ENCODE measurements around the gene ARHGEF2.
"Not testable (repeated sequence)": the region's sequence is repeated elsewhere in the genome, so short reads cannot be mapped to it uniquely, and the experiment has no call there.

Gene ARHGEF2

GRCh38 chr1:155989242-155990004 lies 11.1 kb upstream of the ARHGEF2 start:
- DNase-seq = peak; percentile 78 to 80

- not testable (repeated sequence) for DNase-seq
Measured at GRCh38 chr1:155984903-155985645, 6.7 kb upstream of the ARHGEF2 start.

GRCh38 chr1:155984341-155984740 lies 6.0 kb upstream of the ARHGEF2 start:
- no peak for DNase-seq

GRCh38 chr1:155983191-155984024 lies 5.1 kb upstream of the ARHGEF2 start:
- no peak for DNase-seq

- no peak for DNase-seq
Measured at GRCh38 chr1:155982106-155982505, 3.8 kb upstream of the ARHGEF2 start.

GRCh38 chr1:155981266-155982088 lies 3.1 kb upstream of the ARHGEF2 start:
- DNase-seq = no peak

GRCh38 chr1:155979597-155980343 lies 1.4 kb upstream of the ARHGEF2 start:
- DNase-seq = no peak

GRCh38 chr1:155978973-155979429 lies 654 bp upstream of the ARHGEF2 start:
- DNase-seq = peak in 1 of 2 donors; percentile 37

GRCh38 chr1:155977690-155978324 lies 540 bp downstream of the ARHGEF2 start:
- DNase-seq = peak; percentile 73 to 77

GRCh38 chr1:155976913-155977689 lies 1.2 kb downstream of the ARHGEF2 start:
- DNase-seq = peak; percentile 39 to 44

- peak; percentile 64 to 69 for DNase-seq
Measured at GRCh38 chr1:155976062-155976912, 2.1 kb downstream of the ARHGEF2 start.

- DNase-seq = no peak
Measured at GRCh38 chr1:155975375-155976061, 2.8 kb downstream of the ARHGEF2 start.

GRCh38 chr1:155974208-155975115 lies 3.9 kb downstream of the ARHGEF2 start:
- DNase-seq = no peak

- DNase-seq = no peak
Measured at GRCh38 chr1:155973723-155974122, 4.6 kb downstream of the ARHGEF2 start.

GRCh38 chr1:155971910-155972809 lies 6.2 kb downstream of the ARHGEF2 start:
- DNase-seq = no peak

GRCh38 chr1:155970531-155971167 lies 7.7 kb downstream of the ARHGEF2 start:
- peak in 1 of 2 donors; percentile 51 for DNase-seq
